HCT116 (cell line): ENCODE results near the gene CERK. TPM values are rescaled to one million over a fixed set of nuclear protein-coding genes. Genes with fewer than 3 reads are reported as not detected.

Experiments used
- ATAC-seq: fragments of 200-7000 bp; cut with Tn5 transposase; 2 replicates; pipeline ENCODE4 v1.9.1; 2020; ENCODE audit warnings: mild to moderate bottlenecking, moderate library complexity
- BruUV-seq: library from RNA; stranded (reverse); fragments of 400-500 nt; replicated peaks from 2 replicates; lab custom pipeline; 2021; lab: Mats Ljungman, UMichigan
- CTCF ChIA-PET: fragments of 300-600 bp; sonication (Branson Sonifier 250); formaldehyde crosslinking; loops from one replicate; lab custom pipeline; 2021; ENCODE audit warnings: antibody characterized with exemption; lab: Charles Lee
- POLR2A ChIA-PET: fragments of 300-600, 350-600 bp; sonication (Branson Sonifier 250); formaldehyde crosslinking; loops from one replicate; lab custom pipeline; 2021; ENCODE audit warnings: antibody characterized with exemption; lab: Charles Lee
- RAD21 ChIA-PET, 2 experiments: fragments of 300-600 bp; sonication (Branson Sonifier 250); formaldehyde crosslinking; loops; one replicate each; lab custom pipeline; 2023; ENCODE audit warnings: low total read pairs in 2 of 2; ENCODE audit not compliant: uncharacterized antibody in 2 of 2, unreplicated experiment in 2 of 2, low non-redundant PET in 1 of 2; lab: Charles Lee
- DNase-seq: peaks from one replicate; pipeline ENCODE4 v3.0.0-alpha.2; 2010; ENCODE audit warnings: low read depth, low spot score
- H2AFZ ChIP-seq: fragments of 200-600 bp; shearing (Covaris generic), sonication (generic); 2 replicates; pipeline ENCODE4 v1.6.1; 2017; ENCODE audit warnings: low read depth, mixed run types, mixed read lengths, antibody characterized with exemption, low read length; ENCODE audit not compliant: poor library complexity, severe bottlenecking
- H3K27ac ChIP-seq: 2 replicates; pipeline ENCODE4 v1.5.1; 2012; ENCODE audit warnings: low read depth, low read length
- H3K27me3 ChIP-seq: fragments of 200-600 bp; sonication (generic); 2 replicates; pipeline ENCODE4 v1.6.1; 2016; ENCODE audit warnings: mixed run types, low read length, mixed read lengths; ENCODE audit not compliant: insufficient read depth
- H3K36me3 ChIP-seq, 2 experiments: fragments of 200-500 bp in 1 of 2; fragments of 200-600 bp in 1 of 2; sonication (Bioruptor generic) in 1 of 2; sonication (generic) in 1 of 2; 2 replicates each; pipeline versions ENCODE4 v1.5.1 to v1.6.1; 2014 to 2016; ENCODE audit warnings: low read length in 2 of 2, inconsistent platforms in 1 of 2, mixed read lengths in 1 of 2, mixed run types in 1 of 2; ENCODE audit not compliant: insufficient read depth in 2 of 2, control insufficient read depth in 1 of 2
- H3K4me1 ChIP-seq, 2 experiments: fragments of 200-600 bp in 1 of 2; sonication (generic) in 1 of 2; 2 replicates each; pipeline versions ENCODE4 v1.5.1 to v1.6.1; 2012 to 2017; ENCODE audit warnings: low read length in 2 of 2, inconsistent platforms in 1 of 2, mild to moderate bottlenecking in 1 of 2, mixed read lengths in 1 of 2, mixed run types in 1 of 2, moderate library complexity in 1 of 2; ENCODE audit not compliant: insufficient read depth in 2 of 2, control insufficient read depth in 1 of 2
- H3K4me2 ChIP-seq: fragments of 200-600 bp; sonication (generic); 2 replicates; pipeline ENCODE4 v1.6.1; 2017; ENCODE audit warnings: mixed run types, low read length, mixed read lengths
- H3K4me3 ChIP-seq, 2 experiments: fragments of 200-600 bp in 1 of 2; sonication (generic) in 1 of 2; replicated peaks in 1 of 2; 2 replicates each; pipeline ENCODE4 v1.5.1; 2011 to 2016; ENCODE audit warnings: low read length in 2 of 2, control low read depth in 1 of 2, low read depth in 1 of 2, mild to moderate bottlenecking in 1 of 2, mixed read lengths in 1 of 2, mixed run types in 1 of 2
- H3K79me2 ChIP-seq: fragments of 200-600 bp; sonication (generic); 2 replicates; pipeline ENCODE4 v1.6.1; 2017; ENCODE audit warnings: mild to moderate bottlenecking, mixed run types, low read length, moderate library complexity, mixed read lengths; ENCODE audit not compliant: insufficient read depth
- H3K9ac ChIP-seq: fragments of 200-600 bp; sonication (generic); 2 replicates; pipeline ENCODE4 v1.6.1; 2016; ENCODE audit warnings: low read length, mixed read lengths
- H3K9me2 ChIP-seq: fragments of 200-600 bp; sonication (generic), shearing (Covaris generic); 2 replicates; pipeline ENCODE4 v1.6.1; 2017; ENCODE audit warnings: mixed run types, mild to moderate bottlenecking, moderate library complexity; ENCODE audit not compliant: insufficient read depth
- H3K9me3 ChIP-seq, 2 experiments: fragments of 200-500 bp in 1 of 2; fragments of 200-600 bp in 1 of 2; sonication (Bioruptor generic) in 1 of 2; sonication (generic) in 1 of 2; 2 replicates each; pipeline ENCODE4 v1.6.1; 2014 to 2017; ENCODE audit warnings: low read length in 2 of 2, mixed read lengths in 2 of 2, inconsistent platforms in 1 of 2, low read depth in 1 of 2, mild to moderate bottlenecking in 1 of 2, mixed run types in 1 of 2, moderate library complexity in 1 of 2; ENCODE audit not compliant: control insufficient read depth in 1 of 2, insufficient read depth in 1 of 2
- H4K20me1 ChIP-seq: fragments of 200-600 bp; sonication (generic), shearing (Covaris generic); 2 replicates; pipeline ENCODE4 v1.6.1; 2017; ENCODE audit warnings: mixed run types, mild to moderate bottlenecking, moderate library complexity; ENCODE audit not compliant: insufficient read depth
- ATF3 ChIP-seq: IDR thresholded peaks from 2 replicates; pipeline ENCODE4 v1.6.1; 2012
- CEBPB ChIP-seq: IDR thresholded peaks from 2 replicates; pipeline ENCODE4 v1.6.1; 2012; ENCODE audit warnings: low read depth
- EGR1 ChIP-seq: IDR thresholded peaks from 2 replicates; pipeline ENCODE4 v1.6.1; 2012; ENCODE audit warnings: low read depth
- ELF1 ChIP-seq: IDR thresholded peaks from 2 replicates; pipeline ENCODE4 v1.6.1; 2012; ENCODE audit warnings: low read depth, borderline replicate concordance
- EZH2 ChIP-seq: fragments of 200-600 bp; sonication (generic); IDR thresholded peaks from 2 replicates; pipeline ENCODE4 v1.6.1; 2017; ENCODE audit warnings: antibody characterized with exemption, mixed run types
- EZH2phosphoT487 ChIP-seq: fragments of 200-600 bp; IDR thresholded peaks from 2 replicates; pipeline ENCODE4 v1.6.1; 2018; ENCODE audit warnings: antibody characterized with exemption, borderline replicate concordance
- FOSL1 ChIP-seq: IDR thresholded peaks from 2 replicates; pipeline ENCODE4 v1.6.1; 2012; ENCODE audit warnings: low read depth
- JUND ChIP-seq: IDR thresholded peaks from 2 replicates; pipeline ENCODE4 v1.6.1; 2012
- MAX ChIP-seq: IDR thresholded peaks from 2 replicates; pipeline ENCODE4 v1.6.1; 2012
- POLR2A ChIP-seq: IDR thresholded peaks from 2 replicates; pipeline ENCODE4 v1.7.0; 2011; ENCODE audit warnings: borderline replicate concordance; ENCODE audit not compliant: insufficient read depth, insufficient read length; ENCODE audit errors: extremely low read depth
- POLR2AphosphoS5 ChIP-seq: IDR thresholded peaks from 2 replicates; pipeline ENCODE4 v1.6.1; 2011; ENCODE audit warnings: mild to moderate bottlenecking, low read depth, low read length, moderate library complexity
- RAD21 ChIP-seq: IDR thresholded peaks from 2 replicates; pipeline ENCODE4 v1.6.1; 2012; ENCODE audit warnings: low read depth, mild to moderate bottlenecking
- REST ChIP-seq: IDR thresholded peaks from 2 replicates; pipeline ENCODE4 v1.6.1; 2012; ENCODE audit warnings: low read depth
- SIN3A ChIP-seq: IDR thresholded peaks from 2 replicates; pipeline ENCODE4 v1.6.1; 2012; ENCODE audit warnings: low read depth
- SP1 ChIP-seq: IDR thresholded peaks from 2 replicates; pipeline ENCODE4 v1.6.1; 2012; ENCODE audit warnings: low read depth
- SRF ChIP-seq: IDR thresholded peaks from 2 replicates; pipeline ENCODE4 v1.6.1; 2012; ENCODE audit warnings: low read depth
- TCF7L2 ChIP-seq: IDR thresholded peaks from 2 replicates; pipeline ENCODE4 v1.7.0; 2011; ENCODE audit warnings: borderline replicate concordance, inconsistent platforms; ENCODE audit not compliant: insufficient read depth, insufficient read length; ENCODE audit errors: extremely low read depth
- ZBTB33 ChIP-seq: IDR thresholded peaks from 2 replicates; pipeline ENCODE4 v1.6.1; 2011; ENCODE audit warnings: mild to moderate bottlenecking, low read length, moderate library complexity; ENCODE audit not compliant: insufficient replicate concordance; ENCODE audit errors: extremely low read depth
- ZFX ChIP-seq: fragments of 450-650 bp; IDR thresholded peaks from 2 replicates; pipeline ENCODE4 v1.6.1; 2017
- ZNF274 ChIP-seq: fragments of 200-500 bp; sonication (Bioruptor generic); IDR thresholded peaks from 2 replicates; pipeline ENCODE4 v1.6.1; 2014; ENCODE audit warnings: mild to moderate bottlenecking, low read depth, low read length, inconsistent platforms
- intact Hi-C: fragments of 100-400 bp; cut with micrococcal nuclease; formaldehyde crosslinking; loops from 2 replicates; pipeline ENCODE4 v1.10.0; 2022
- total RNA-seq: library from RNA; stranded (reverse); gene quantifications from one replicate; pipeline ENCODE4 v1.2.1, GENCODE V29; 2021; ENCODE audit not compliant: unreplicated experiment

Gene CERK
- total RNA-seq, 1 experiment from 2014 or later = 35.0 TPM

GRCh38 chr22:46727813-46728364, 10.2 kb downstream of the CERK start:
- ATAC-seq = no peak
- no peak for DNase-seq
- H3K27ac ChIP-seq = no peak overlapping the region
- no TSS peak for BruUV-seq
- ChIA-PET CTCF (no interaction called here), RAD21 (no interaction called here), POLR2A (no interaction called here)
- no peak overlapping the region for H2AFZ ChIP-seq
- H3K9me2 ChIP-seq = no peaks in the 10 kb centered on the region
- H3K9ac ChIP-seq = no peak overlapping the region
- intact Hi-C loops = no loop called here
- no peak overlapping the region for H3K4me2 ChIP-seq
- H3K4me1 ChIP-seq = peaks cover 14% of the 10 kb centered on the region in 2 experiments
- TF ChIP-seq CEBPB = no peak
- TF ChIP-seq EZH2 = no peak
- no peak for TF ChIP-seq POLR2A
- TF ChIP-seq SIN3A = no peak
- TF ChIP-seq REST = no peak
- no peak for TF ChIP-seq ZFX
- TF ChIP-seq ZBTB33 = no peak
- no peak for TF ChIP-seq ELF1
- no peak for TF ChIP-seq JUND
- no peak for TF ChIP-seq SP1
- TF ChIP-seq ZNF274 = no peak
- TF ChIP-seq EZH2phosphoT487 = no peak
- TF ChIP-seq MAX = no peak
- TF ChIP-seq SRF = no peak
- no peak for TF ChIP-seq EGR1
- TF ChIP-seq FOSL1 = no peak
- no peak for TF ChIP-seq TCF7L2
- no peak for TF ChIP-seq ATF3
- no peak for TF ChIP-seq POLR2AphosphoS5
- no peak for TF ChIP-seq RAD21
- no peaks in the 10 kb centered on the region for H4K20me1 ChIP-seq
- H3K4me3 ChIP-seq = no peak overlapping the region
- H3K27me3 ChIP-seq = no peaks in the 10 kb centered on the region
- H3K79me2 ChIP-seq = peaks cover 36% of the 10 kb centered on the region; the same call in 1 of the 2 replicates
- no peaks in the 10 kb centered on the region for H3K9me3 ChIP-seq
- H3K36me3 ChIP-seq = no peaks in the 10 kb centered on the region
